ENCODE results near the gene ALLC. TPM values are rescaled to one million over a fixed set of nuclear protein-coding genes. Genes with fewer than 3 reads are reported as not detected.

Gene ALLC
- total and polyA plus RNA-seq, 10 of the 15 experiments (the other 5 are each of a cell fraction or from before 2014, with no cell fraction given), result 0.05 TPM; not detected in 9

DNA sequence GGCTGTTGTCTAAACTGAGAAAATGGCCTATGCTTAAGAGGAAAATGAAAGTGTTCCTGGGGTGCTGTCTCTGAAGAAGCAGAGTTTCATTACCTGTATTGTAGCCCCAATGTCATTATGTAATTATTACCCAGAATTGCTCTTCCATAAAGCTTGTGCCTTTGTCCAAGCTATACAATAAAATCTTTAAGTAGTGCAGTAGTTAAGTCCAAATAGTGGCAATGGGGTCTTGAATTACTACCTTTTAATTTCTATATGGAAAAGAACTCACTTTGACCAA lies 13.8 kb upstream of the ALLC start:
- ChIA-PET RAD21 (ENCODE audit: unreplicated experiment) (no interaction called here), SMC1A (ENCODE audit: uncharacterized antibody, unreplicated experiment) (interaction anchor here (0.7 kb wide), 1 partner anchor 64 kb away, joined by 3 read pairs; no protein-coding TSS in a partner anchor), POLR2A (no interaction called here), CTCF (no interaction called here)
- H3K36me3 ChIP-seq (ENCODE audit: control insufficient read depth in 2 of 2, insufficient read depth in 2 of 2, low read length in 1 of 2), result no peaks in the 10 kb centered on the region
- FAIRE-seq, result peak; percentile 31
- in situ Hi-C loops (cut with MboI), result no loop called here
- H3K9ac ChIP-seq (ENCODE audit: control insufficient read depth, insufficient read depth, low read length), result no peak overlapping the region
- no peak for DNase-seq (ENCODE audit: low read depth, low spot score)
- ATAC-seq, result peak; percentile 68
- H4K20me1 ChIP-seq (ENCODE audit: control insufficient read depth, insufficient read depth), result no peaks in the 10 kb centered on the region
- H3K79me2 ChIP-seq (ENCODE audit: control insufficient read depth, insufficient read depth, low read length), result no peaks in the 10 kb centered on the region
- no peak for TF ChIP-seq SP1 (IDR thresholded peaks at IDR 0.05; ENCODE audit: low read depth, low read length)
- no peak for TF ChIP-seq RFX5 (IDR thresholded peaks at IDR 0.05; ENCODE audit: low read depth, low read length)
- TF ChIP-seq, protein P1, sequence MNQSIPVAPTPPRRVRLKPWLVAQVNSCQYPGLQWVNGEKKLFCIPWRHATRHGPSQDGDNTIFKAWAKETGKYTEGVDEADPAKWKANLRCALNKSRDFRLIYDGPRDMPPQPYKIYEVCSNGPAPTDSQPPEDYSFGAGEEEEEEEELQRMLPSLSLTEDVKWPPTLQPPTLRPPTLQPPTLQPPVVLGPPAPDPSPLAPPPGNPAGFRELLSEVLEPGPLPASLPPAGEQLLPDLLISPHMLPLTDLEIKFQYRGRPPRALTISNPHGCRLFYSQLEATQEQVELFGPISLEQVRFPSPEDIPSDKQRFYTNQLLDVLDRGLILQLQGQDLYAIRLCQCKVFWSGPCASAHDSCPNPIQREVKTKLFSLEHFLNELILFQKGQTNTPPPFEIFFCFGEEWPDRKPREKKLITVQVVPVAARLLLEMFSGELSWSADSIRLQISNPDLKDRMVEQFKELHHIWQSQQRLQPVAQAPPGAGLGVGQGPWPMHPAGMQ (IDR thresholded peaks at IDR 0.05; ENCODE audit: borderline replicate concordance), result no peak
- TF ChIP-seq, protein P2, sequence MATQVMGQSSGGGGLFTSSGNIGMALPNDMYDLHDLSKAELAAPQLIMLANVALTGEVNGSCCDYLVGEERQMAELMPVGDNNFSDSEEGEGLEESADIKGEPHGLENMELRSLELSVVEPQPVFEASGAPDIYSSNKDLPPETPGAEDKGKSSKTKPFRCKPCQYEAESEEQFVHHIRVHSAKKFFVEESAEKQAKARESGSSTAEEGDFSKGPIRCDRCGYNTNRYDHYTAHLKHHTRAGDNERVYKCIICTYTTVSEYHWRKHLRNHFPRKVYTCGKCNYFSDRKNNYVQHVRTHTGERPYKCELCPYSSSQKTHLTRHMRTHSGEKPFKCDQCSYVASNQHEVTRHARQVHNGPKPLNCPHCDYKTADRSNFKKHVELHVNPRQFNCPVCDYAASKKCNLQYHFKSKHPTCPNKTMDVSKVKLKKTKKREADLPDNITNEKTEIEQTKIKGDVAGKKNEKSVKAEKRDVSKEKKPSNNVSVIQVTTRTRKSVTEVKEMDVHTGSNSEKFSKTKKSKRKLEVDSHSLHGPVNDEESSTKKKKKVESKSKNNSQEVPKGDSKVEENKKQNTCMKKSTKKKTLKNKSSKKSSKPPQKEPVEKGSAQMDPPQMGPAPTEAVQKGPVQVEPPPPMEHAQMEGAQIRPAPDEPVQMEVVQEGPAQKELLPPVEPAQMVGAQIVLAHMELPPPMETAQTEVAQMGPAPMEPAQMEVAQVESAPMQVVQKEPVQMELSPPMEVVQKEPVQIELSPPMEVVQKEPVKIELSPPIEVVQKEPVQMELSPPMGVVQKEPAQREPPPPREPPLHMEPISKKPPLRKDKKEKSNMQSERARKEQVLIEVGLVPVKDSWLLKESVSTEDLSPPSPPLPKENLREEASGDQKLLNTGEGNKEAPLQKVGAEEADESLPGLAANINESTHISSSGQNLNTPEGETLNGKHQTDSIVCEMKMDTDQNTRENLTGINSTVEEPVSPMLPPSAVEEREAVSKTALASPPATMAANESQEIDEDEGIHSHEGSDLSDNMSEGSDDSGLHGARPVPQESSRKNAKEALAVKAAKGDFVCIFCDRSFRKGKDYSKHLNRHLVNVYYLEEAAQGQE (IDR thresholded peaks at IDR 0.05; ENCODE audit: low read depth, low read length), result no peak
- TF ChIP-seq, protein P3, sequence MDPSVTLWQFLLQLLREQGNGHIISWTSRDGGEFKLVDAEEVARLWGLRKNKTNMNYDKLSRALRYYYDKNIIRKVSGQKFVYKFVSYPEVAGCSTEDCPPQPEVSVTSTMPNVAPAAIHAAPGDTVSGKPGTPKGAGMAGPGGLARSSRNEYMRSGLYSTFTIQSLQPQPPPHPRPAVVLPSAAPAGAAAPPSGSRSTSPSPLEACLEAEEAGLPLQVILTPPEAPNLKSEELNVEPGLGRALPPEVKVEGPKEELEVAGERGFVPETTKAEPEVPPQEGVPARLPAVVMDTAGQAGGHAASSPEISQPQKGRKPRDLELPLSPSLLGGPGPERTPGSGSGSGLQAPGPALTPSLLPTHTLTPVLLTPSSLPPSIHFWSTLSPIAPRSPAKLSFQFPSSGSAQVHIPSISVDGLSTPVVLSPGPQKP (IDR thresholded peaks at IDR 0.05; ENCODE audit: low read depth, low read length), result no peak
- no peak for TF ChIP-seq RCOR1 (conservative IDR thresholded peaks at IDR 0.05; ENCODE audit: low read depth, low read length)
- TF ChIP-seq, protein P4, sequence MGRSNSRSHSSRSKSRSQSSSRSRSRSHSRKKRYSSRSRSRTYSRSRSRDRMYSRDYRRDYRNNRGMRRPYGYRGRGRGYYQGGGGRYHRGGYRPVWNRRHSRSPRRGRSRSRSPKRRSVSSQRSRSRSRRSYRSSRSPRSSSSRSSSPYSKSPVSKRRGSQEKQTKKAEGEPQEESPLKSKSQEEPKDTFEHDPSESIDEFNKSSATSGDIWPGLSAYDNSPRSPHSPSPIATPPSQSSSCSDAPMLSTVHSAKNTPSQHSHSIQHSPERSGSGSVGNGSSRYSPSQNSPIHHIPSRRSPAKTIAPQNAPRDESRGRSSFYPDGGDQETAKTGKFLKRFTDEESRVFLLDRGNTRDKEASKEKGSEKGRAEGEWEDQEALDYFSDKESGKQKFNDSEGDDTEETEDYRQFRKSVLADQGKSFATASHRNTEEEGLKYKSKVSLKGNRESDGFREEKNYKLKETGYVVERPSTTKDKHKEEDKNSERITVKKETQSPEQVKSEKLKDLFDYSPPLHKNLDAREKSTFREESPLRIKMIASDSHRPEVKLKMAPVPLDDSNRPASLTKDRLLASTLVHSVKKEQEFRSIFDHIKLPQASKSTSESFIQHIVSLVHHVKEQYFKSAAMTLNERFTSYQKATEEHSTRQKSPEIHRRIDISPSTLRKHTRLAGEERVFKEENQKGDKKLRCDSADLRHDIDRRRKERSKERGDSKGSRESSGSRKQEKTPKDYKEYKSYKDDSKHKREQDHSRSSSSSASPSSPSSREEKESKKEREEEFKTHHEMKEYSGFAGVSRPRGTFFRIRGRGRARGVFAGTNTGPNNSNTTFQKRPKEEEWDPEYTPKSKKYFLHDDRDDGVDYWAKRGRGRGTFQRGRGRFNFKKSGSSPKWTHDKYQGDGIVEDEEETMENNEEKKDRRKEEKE (IDR thresholded peaks at IDR 0.05), result no peak
- TF ChIP-seq NFYB (IDR thresholded peaks at IDR 0.05; ENCODE audit: insufficient read depth, low read depth, low read length), result no peak
- H3K9me3 ChIP-seq (replicated peaks; ENCODE audit: control insufficient read depth, insufficient read depth, low read length), result no peaks in the 10 kb centered on the region
- intact Hi-C loops (cut with micrococcal nuclease; ENCODE audit: unreplicated experiment), result no loop called here
- no peak overlapping the region for H3K27ac ChIP-seq (ENCODE audit: control insufficient read depth, insufficient read depth)
- peak overlapping the region; percentile 5; the same call in 1 of the 2 replicates for H3K4me2 ChIP-seq (ENCODE audit: control insufficient read depth, insufficient read depth)
- H2AFZ ChIP-seq (ENCODE audit: control insufficient read depth, low read depth, low read length), result no peak overlapping the region
- no peaks in the 10 kb centered on the region for H3K27me3 ChIP-seq (replicated peaks in 1 of 2; ENCODE audit: control insufficient read depth in 2 of 2, insufficient read depth in 2 of 2, low read length in 1 of 2)
- H3K4me1 ChIP-seq (ENCODE audit: control insufficient read depth, insufficient read depth, low read length), result no peaks in the 10 kb centered on the region
- no TSS peak for BruUV-seq (replicated peaks)
- H3K4me3 ChIP-seq, result no peak overlapping the region

Measured in GM12878 (cell line).